Measurements from ENCODE around the gene USP31.

- TF ChIP-seq CTCF (IDR thresholded peaks at IDR 0.05; ENCODE audit: poor library complexity) (no peak), EZH2 (IDR thresholded peaks at IDR 0.05; ENCODE audit: borderline replicate concordance) (no peak), EZH2phosphoT487 (IDR thresholded peaks at IDR 0.05; ENCODE audit: low read depth, severe bottlenecking, unreplicated experiment) (no peak)
Observed at GRCh38 chr16:23147666-23148065, 1.6 kb downstream of the USP31 start.

Measured in hepatocyte (in vitro differentiated cells).